DOHH2 (cell line): ENCODE measurements around the gene USP16.

Experiments used
- H3F3A ChIP-seq: fragments of 200-600 bp; sonication (generic), shearing (Covaris generic); 2 replicates; pipeline ENCODE4 v1.6.0; 2016; ENCODE audit warnings: antibody characterized with exemption, mild to moderate bottlenecking; ENCODE audit not compliant: control insufficient read depth, insufficient read depth
- H3K27ac ChIP-seq: fragments of 200-600 bp; sonication (generic); 2 replicates; pipeline ENCODE4 v1.5.1; 2014; ENCODE audit warnings: low read depth, mild to moderate bottlenecking, low read length, moderate library complexity
- H3K27me3 ChIP-seq: fragments of 200-600 bp; sonication (generic); 2 replicates; pipeline ENCODE4 v1.6.1; 2014; ENCODE audit warnings: mild to moderate bottlenecking, low read length, mixed read lengths; ENCODE audit not compliant: control insufficient read depth
- H3K36me3 ChIP-seq: fragments of 200-600 bp; sonication (generic); 2 replicates; pipeline ENCODE4 v1.6.1; 2014; ENCODE audit warnings: mild to moderate bottlenecking, low read length, moderate library complexity, mixed read lengths; ENCODE audit not compliant: control insufficient read depth
- H3K4me1 ChIP-seq: fragments of 200-600 bp; sonication (generic); 2 replicates; pipeline ENCODE4 v1.6.1; 2014; ENCODE audit warnings: mild to moderate bottlenecking, low read length, mixed read lengths; ENCODE audit not compliant: control insufficient read depth
- H3K4me2 ChIP-seq: fragments of 200-600 bp; sonication (generic); 2 replicates; pipeline ENCODE4 v1.6.0; 2014; ENCODE audit warnings: mild to moderate bottlenecking, low read length, moderate library complexity
- H3K4me3 ChIP-seq: fragments of 200-600 bp; sonication (generic); 2 replicates; pipeline ENCODE4 v1.5.1; 2014; ENCODE audit warnings: mild to moderate bottlenecking, low read length, mixed read lengths
- H3K79me2 ChIP-seq: fragments of 200-600 bp; sonication (generic); 2 replicates; pipeline ENCODE4 v1.6.1; 2014; ENCODE audit warnings: mild to moderate bottlenecking, low read length, mixed read lengths; ENCODE audit not compliant: control insufficient read depth
- H3K9me2 ChIP-seq: fragments of 200-600 bp; sonication (generic); replicated peaks from 2 replicates; pipeline ENCODE4 v1.6.1; 2014; ENCODE audit warnings: mild to moderate bottlenecking, low read length, mixed read lengths; ENCODE audit not compliant: control insufficient read depth
- H3K9me3 ChIP-seq: fragments of 200-600 bp; sonication (generic); 2 replicates; pipeline ENCODE4 v1.6.1; 2014; ENCODE audit warnings: antibody characterized with exemption, low read length, mixed read lengths; ENCODE audit not compliant: control insufficient read depth, insufficient read depth
- H4K20me1 ChIP-seq: fragments of 200-600 bp; sonication (generic); 2 replicates; pipeline ENCODE4 v1.6.0; 2014; ENCODE audit warnings: low read depth, mild to moderate bottlenecking, antibody characterized with exemption, low read length, moderate library complexity; ENCODE audit not compliant: control insufficient read depth, insufficient read depth
- CTCF ChIP-seq: fragments of 200-600 bp; sonication (generic); IDR thresholded peaks from one replicate; pipeline ENCODE4 v1.5.1; 2014; ENCODE audit warnings: antibody characterized with exemption, mild to moderate bottlenecking, low read depth, low read length; ENCODE audit not compliant: poor library complexity, severe bottlenecking
- EZH2phosphoT487 ChIP-seq: fragments of 200-600 bp; sonication (generic); IDR thresholded peaks from 2 replicates; pipeline ENCODE4 v1.6.1; 2017; ENCODE audit warnings: borderline replicate concordance, mild to moderate bottlenecking, antibody characterized with exemption, low read length, moderate library complexity, mixed read lengths

The USP16 gene

GRCh38 chr21:29078869-29079767 lies 54.6 kb downstream of the USP16 start:
- H3K9me3 ChIP-seq, result peaks cover 11% of the 10 kb centered on the region; the same call in 1 of the 2 replicates
- H3K27ac ChIP-seq, result no peak overlapping the region
- no peaks in the 10 kb centered on the region for H3K9me2 ChIP-seq
- peaks cover 41% of the 10 kb centered on the region for H3K4me1 ChIP-seq
- no peaks in the 10 kb centered on the region for H3K36me3 ChIP-seq
- peaks cover under 1% of the 10 kb centered on the region for H3K79me2 ChIP-seq
- no peaks in the 10 kb centered on the region for H4K20me1 ChIP-seq
- peak overlapping the region; percentile 18 for H3K4me3 ChIP-seq
- H3F3A ChIP-seq, result peaks cover 9% of the 10 kb centered on the region
- no peaks in the 10 kb centered on the region for H3K27me3 ChIP-seq
- peak overlapping the region; percentile 28 for H3K4me2 ChIP-seq
- TF ChIP-seq CTCF (no peak), EZH2phosphoT487 (no peak)

GRCh38 chr21:29080454-29080941 lies 56.0 kb downstream of the USP16 start:
- Histone ChIP-seq H3K27me3 (no peaks in the 10 kb centered on the region), H3F3A (peaks cover 4% of the 10 kb centered on the region), H3K9me2 (no peaks in the 10 kb centered on the region), H4K20me1 (no peaks in the 10 kb centered on the region), H3K27ac (no peak overlapping the region), H3K9me3 (peaks cover 11% of the 10 kb centered on the region; the same call in 1 of the 2 replicates), H3K79me2 (no peaks in the 10 kb centered on the region; the same call in 1 of the 2 replicates), H3K4me2 (no peak overlapping the region), H3K4me1 (peaks cover 38% of the 10 kb centered on the region), H3K4me3 (no peak overlapping the region), H3K36me3 (no peaks in the 10 kb centered on the region)
- TF ChIP-seq EZH2phosphoT487 (no peak), CTCF (no peak)

GRCh38 chr21:29082046-29082815 lies 57.8 kb downstream of the USP16 start:
- Histone ChIP-seq H3K36me3 (no peaks in the 10 kb centered on the region), H3K9me3 (no peaks in the 10 kb centered on the region), H4K20me1 (no peaks in the 10 kb centered on the region), H3K27me3 (no peaks in the 10 kb centered on the region), H3F3A (no peaks in the 10 kb centered on the region), H3K79me2 (no peaks in the 10 kb centered on the region; the same call in 1 of the 2 replicates), H3K4me2 (no peak overlapping the region), H3K27ac (no peak overlapping the region), H3K4me3 (no peak overlapping the region), H3K9me2 (no peaks in the 10 kb centered on the region), H3K4me1 (peaks cover 30% of the 10 kb centered on the region)
- no peak for TF ChIP-seq EZH2phosphoT487
- TF ChIP-seq CTCF, result no peak
